ENCODE results near the gene SEMA4B.
A peak's percentile ranks its signal among the peaks of the same experiment; 100 is the strongest.

The SEMA4B gene

GRCh38 chr15:90201130-90201943 is at the start of gene SEMA4B:
SEMA4B (plus strand) TSS chr15:90201330; CDS start chr15:90201579, 249 bp downstream.
- H3K4me3 ChIP-seq = peak within 1 kb of the TSS; percentile 98
- no peak for DNase-seq (ENCODE audit: low spot score)
- TF ChIP-seq CTCF (IDR thresholded peaks at IDR 0.05) = no peak
- H3K27ac ChIP-seq = peak within 1 kb of the TSS; percentile 67 to 83

- no peak for DNase-seq (ENCODE audit: low spot score)
Measured at GRCh38 chr15:90151989-90152645, 49.0 kb upstream of the SEMA4B start.

GRCh38 chr15:90153658-90154057 is 47.5 kb upstream of the SEMA4B start:
- DNase-seq (ENCODE audit: low spot score) = no peak
- TF ChIP-seq CTCF (IDR thresholded peaks at IDR 0.05) = no peak
- no peak overlapping the region for H3K4me3 ChIP-seq
- no peak overlapping the region for H3K27ac ChIP-seq

More at GRCh38 chr15:90151989-90152645, 49.0 kb upstream of the SEMA4B start:
- no peak for TF ChIP-seq CTCF (IDR thresholded peaks at IDR 0.05)
- Histone ChIP-seq H3K27ac (no peak overlapping the region), H3K4me3 (no peak overlapping the region)

- H3K4me3 ChIP-seq = no peak overlapping the region
- H3K27ac ChIP-seq = no peak overlapping the region
- DNase-seq (ENCODE audit: low spot score) = no peak
- TF ChIP-seq CTCF (IDR thresholded peaks at IDR 0.05) = no peak
Measured at GRCh38 chr15:90154246-90154645, 46.9 kb upstream of the SEMA4B start.

- no peak for DNase-seq (ENCODE audit: low spot score)
- peak overlapping the region in 1 of 2 donors; percentile 12 for H3K27ac ChIP-seq
- no peak overlapping the region for H3K4me3 ChIP-seq
- no peak for TF ChIP-seq CTCF (IDR thresholded peaks at IDR 0.05)
Measured at GRCh38 chr15:90154861-90155626, 46.1 kb upstream of the SEMA4B start.

- no peak for DNase-seq (ENCODE audit: low spot score)
- H3K27ac ChIP-seq = no peak overlapping the region
- no peak for TF ChIP-seq CTCF (IDR thresholded peaks at IDR 0.05)
- no peak overlapping the region for H3K4me3 ChIP-seq
Measured at GRCh38 chr15:90159213-90159612, 41.9 kb upstream of the SEMA4B start.
